Type B pancreatic cell (in vitro differentiated cells): Measurements from ENCODE around the gene IQSEC1. TPM values are rescaled to one million over a fixed set of nuclear protein-coding genes. Genes with fewer than 3 reads are reported as not detected.

Source experiments
- DNase-seq: peaks from one replicate; pipeline ENCODE4 v3.0.0; 2021; ENCODE audit warnings: mixed read lengths; ENCODE audit not compliant: unreplicated experiment; ENCODE audit errors: extremely low spot score
- H3K27ac Mint-ChIP-seq: 2 replicates; pipeline ENCODE4 v1.8.0; 2021; ENCODE audit warnings: mild to moderate bottlenecking, mixed read lengths
- H3K27me3 Mint-ChIP-seq: 2 replicates; pipeline ENCODE4 v1.8.0; 2021; ENCODE audit warnings: mixed read lengths
- H3K36me3 Mint-ChIP-seq: 2 replicates; pipeline ENCODE4 v1.8.0; 2021; ENCODE audit warnings: mixed read lengths
- H3K4me1 Mint-ChIP-seq: one replicate; pipeline ENCODE4 v1.8.0; 2021; ENCODE audit warnings: mixed read lengths; ENCODE audit not compliant: unreplicated experiment
- H3K4me3 Mint-ChIP-seq: 2 replicates; pipeline ENCODE4 v1.8.0; 2021; ENCODE audit warnings: mild to moderate bottlenecking, mixed read lengths
- H3K9me3 Mint-ChIP-seq: 2 replicates; pipeline ENCODE4 v1.8.0; 2021; ENCODE audit warnings: mixed read lengths
- CTCF ChIP-seq: fragments of 200-600 bp; sonication (generic); conservative IDR thresholded peaks from 2 replicates; pipeline ENCODE4 v1.5.0; 2021; ENCODE audit warnings: antibody characterized with exemption, mild to moderate bottlenecking
- total RNA-seq: library from RNA; stranded (reverse); gene quantifications from 2 replicates; pipeline ENCODE4 v1.2.1, GENCODE V29; 2021; ENCODE audit warnings: low replicate concordance

The IQSEC1 gene
- total RNA-seq, 1 donor from 2014 or later = 33.1 TPM

GRCh38 chr3:13018561-13019242 lies 54.5 kb downstream of the IQSEC1 start:
- no peak for DNase-seq
- H3K36me3 Mint-ChIP-seq = no peaks in the 10 kb centered on the region
- H3K9me3 Mint-ChIP-seq = no peaks in the 10 kb centered on the region
- peaks cover 20% of the 10 kb centered on the region for H3K4me1 Mint-ChIP-seq
- no peak overlapping the region for H3K4me3 Mint-ChIP-seq
- H3K27me3 Mint-ChIP-seq = peaks cover 3% of the 10 kb centered on the region
- no peak overlapping the region for H3K27ac Mint-ChIP-seq
- no peak for TF ChIP-seq CTCF

DNA sequence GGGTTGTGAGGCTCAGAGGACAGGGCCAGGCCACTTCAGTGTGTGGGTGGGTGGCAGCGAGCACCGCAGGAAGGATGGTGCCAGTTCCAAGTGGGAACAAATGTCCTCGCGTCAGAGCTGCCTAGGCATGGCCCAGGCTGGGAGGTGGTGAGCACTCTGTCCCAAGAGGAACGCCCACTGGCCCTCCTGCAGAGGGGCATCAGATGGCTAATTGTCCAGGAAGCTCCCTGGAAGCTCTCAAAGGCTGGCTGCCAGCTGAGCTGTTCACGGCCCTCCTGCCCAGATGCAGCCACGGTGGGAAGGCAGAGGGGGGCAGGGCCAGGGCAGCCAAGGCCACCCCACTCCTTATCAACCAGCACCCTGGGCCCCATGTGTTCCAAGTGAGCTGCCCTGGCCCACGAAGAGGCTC lies 55.2 kb downstream of the IQSEC1 start:
- Mint-ChIP-seq H3K4me3 (no peak overlapping the region), H3K36me3 (no peaks in the 10 kb centered on the region), H3K27me3 (peaks cover 3% of the 10 kb centered on the region), H3K9me3 (no peaks in the 10 kb centered on the region), H3K27ac (peak overlapping the region; percentile 13), H3K4me1 (peaks cover 20% of the 10 kb centered on the region)
- no peak for DNase-seq
- no peak for TF ChIP-seq CTCF

DNA sequence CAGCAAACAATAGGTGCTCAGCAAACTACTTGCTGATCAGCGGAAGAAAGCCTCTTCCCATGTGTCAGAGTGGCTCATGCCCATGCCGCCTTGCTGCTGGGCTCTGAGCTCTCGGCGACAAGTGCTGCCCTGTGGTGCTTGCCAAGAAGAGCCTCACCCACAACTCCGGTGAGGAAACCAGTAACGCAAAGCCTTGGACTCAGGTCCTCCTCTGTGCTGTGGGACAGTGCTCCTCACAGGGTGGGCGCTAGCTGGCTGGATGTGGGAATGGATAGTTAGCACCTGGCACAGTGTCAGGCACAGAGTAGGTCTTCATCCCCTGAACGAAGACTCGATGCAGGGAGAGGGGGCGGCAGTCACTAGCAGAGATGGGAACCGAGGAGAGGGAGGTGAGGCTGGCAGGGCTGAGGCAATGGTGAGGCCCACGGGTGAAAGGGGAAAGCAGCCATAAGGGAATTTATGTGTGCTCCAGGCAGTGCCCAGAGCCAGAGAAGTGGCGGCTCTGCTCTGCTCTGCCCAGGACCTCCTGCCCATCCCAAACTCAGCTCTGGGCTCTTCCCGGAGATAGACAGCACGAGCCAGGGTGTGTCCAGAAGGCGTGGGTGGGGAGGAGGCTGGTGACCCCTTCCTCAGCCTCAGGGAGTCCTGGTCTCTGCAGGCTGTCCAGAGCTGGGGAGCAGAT lies 55.7 kb downstream of the IQSEC1 start:
- no peak for TF ChIP-seq CTCF
- Mint-ChIP-seq H3K4me1 (peaks cover 20% of the 10 kb centered on the region), H3K27me3 (peaks cover 3% of the 10 kb centered on the region)

GRCh38 chr3:13016721-13017255 lies 56.4 kb downstream of the IQSEC1 start:
- peak overlapping the region; percentile 12 for H3K27ac Mint-ChIP-seq
- no peaks in the 10 kb centered on the region for H3K36me3 Mint-ChIP-seq
- no peak for DNase-seq
- H3K27me3 Mint-ChIP-seq = peaks cover 3% of the 10 kb centered on the region
- H3K4me1 Mint-ChIP-seq = peaks cover 20% of the 10 kb centered on the region
- H3K9me3 Mint-ChIP-seq = no peaks in the 10 kb centered on the region
- TF ChIP-seq CTCF = no peak
- no peak overlapping the region for H3K4me3 Mint-ChIP-seq

More for the DNA sequence above, 55.7 kb downstream of the IQSEC1 start:
- no peaks in the 10 kb centered on the region for H3K9me3 Mint-ChIP-seq
- peak overlapping the region; percentile 13 for H3K27ac Mint-ChIP-seq
- no peak overlapping the region for H3K4me3 Mint-ChIP-seq
- no peak for DNase-seq
- H3K36me3 Mint-ChIP-seq = no peaks in the 10 kb centered on the region

GRCh38 chr3:13016083-13016720 lies 57.0 kb downstream of the IQSEC1 start:
- TF ChIP-seq CTCF = no peak
- H3K36me3 Mint-ChIP-seq = no peaks in the 10 kb centered on the region
- DNase-seq = no peak
- H3K27ac Mint-ChIP-seq = peak overlapping the region; percentile 12
- H3K4me3 Mint-ChIP-seq = no peak overlapping the region
- peaks cover 3% of the 10 kb centered on the region for H3K27me3 Mint-ChIP-seq
- peaks cover 26% of the 10 kb centered on the region for H3K4me1 Mint-ChIP-seq
- H3K9me3 Mint-ChIP-seq = no peaks in the 10 kb centered on the region
